Hepatic stellate cell (primary cell): ENCODE data around the gene EXD3.

Experiments
- DNase-seq: peaks from one replicate; pipeline ENCODE4 v3.0.0; 2011; ENCODE audit warnings: low spot score

Gene EXD3

DNA sequence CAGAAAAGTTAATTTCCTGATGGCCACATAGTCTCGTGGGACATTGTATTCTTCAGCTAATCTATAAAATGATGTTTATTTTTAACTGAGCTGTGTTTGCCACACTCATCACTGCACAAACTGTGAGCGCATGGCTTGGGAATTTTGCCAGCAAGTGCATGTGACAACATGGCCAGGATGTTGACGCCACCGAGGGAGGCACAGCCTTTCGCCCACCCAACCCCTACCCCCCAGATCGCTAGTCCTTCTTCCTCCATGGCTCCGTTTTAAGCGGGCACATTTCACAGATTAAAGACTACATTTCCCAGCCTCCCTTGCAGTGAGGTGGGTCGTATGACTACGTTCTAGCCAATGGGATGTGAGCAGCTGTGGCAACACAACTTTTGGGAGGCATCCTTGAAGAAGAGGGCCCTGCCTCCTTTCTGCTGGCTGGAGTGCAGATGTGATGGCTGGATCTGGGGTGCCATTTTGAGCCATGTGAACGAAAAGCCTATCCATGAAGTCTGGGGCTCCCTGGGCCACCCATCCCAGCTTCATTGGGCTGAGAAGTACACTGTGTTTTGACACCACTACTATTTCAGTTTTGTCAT is 128.8 kb downstream of the EXD3 start:
- peak; percentile 92 for DNase-seq

DNA sequence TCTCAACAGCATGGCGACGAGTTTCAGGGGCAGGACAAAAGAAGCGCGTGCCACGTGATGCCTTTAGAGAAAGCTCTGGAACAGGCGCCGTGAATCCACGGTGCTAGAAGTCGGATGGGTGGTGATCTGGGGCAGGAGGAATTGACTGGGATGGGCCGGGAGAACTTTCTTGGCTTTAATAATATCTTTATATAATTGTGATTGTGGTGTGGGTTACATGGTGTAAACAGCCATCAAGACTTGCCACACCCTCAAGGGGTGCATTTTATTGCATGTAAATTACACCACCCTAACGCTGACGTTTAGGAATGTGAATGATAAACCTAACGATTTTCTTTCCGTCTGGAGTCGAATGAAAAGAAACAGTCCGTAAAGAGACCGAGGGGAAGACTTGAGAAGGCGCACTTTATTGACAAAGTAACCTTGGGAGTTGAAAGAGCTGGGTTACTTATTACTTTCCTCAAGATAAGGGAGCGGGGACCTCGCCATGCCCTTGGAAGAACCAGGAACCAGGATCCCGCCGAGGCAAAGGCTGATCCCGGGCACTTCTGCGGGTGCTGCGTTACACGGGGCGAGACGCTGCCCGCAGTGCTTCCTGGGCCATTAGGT is 129.4 kb downstream of the EXD3 start:
- no peak for DNase-seq

DNA sequence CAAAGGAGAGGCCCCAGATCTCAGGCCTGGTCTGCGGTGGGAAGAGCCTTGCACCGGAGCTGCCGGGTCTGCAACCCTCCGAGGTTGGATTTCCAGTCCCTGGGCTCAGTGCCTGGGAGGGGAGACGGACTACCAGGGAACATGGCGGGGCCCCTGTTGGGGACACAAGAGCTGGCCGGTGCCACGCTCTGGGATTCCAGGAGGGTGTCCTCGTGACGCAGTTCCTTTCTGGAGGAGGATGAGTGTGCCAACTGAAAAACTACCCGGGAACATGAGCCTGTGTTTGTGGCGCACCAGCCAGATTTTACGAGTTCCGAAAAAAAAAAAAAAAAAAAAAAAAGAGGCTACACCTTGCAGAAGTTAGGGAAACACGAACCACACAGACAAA is 129.9 kb downstream of the EXD3 start:
- no peak for DNase-seq

DNA sequence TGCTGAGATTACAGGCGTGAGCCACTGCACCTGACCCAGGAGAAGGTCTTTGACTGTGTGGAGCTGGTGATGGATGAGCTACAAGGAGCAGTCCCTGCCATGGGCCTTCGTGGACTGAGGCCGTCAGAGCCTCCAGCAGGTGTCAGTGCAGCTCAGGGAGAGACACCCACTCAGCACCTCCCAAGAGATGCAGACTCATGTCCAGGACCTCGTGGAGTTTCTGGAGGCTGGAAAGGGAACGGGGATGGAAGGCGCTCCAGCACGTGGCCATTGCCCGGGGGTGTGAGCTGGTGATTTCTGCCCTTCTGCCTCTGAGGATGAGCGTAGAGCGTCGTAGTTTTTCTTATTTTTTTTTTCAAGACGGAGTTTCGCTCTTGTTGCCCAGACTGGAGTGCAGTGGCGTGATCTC is 136.0 kb downstream of the EXD3 start:
- DNase-seq, result peak; percentile 95

- no peak for DNase-seq
Observed at GRCh38 chr9:137281345-137282116, 141.4 kb downstream of the EXD3 start.

DNA sequence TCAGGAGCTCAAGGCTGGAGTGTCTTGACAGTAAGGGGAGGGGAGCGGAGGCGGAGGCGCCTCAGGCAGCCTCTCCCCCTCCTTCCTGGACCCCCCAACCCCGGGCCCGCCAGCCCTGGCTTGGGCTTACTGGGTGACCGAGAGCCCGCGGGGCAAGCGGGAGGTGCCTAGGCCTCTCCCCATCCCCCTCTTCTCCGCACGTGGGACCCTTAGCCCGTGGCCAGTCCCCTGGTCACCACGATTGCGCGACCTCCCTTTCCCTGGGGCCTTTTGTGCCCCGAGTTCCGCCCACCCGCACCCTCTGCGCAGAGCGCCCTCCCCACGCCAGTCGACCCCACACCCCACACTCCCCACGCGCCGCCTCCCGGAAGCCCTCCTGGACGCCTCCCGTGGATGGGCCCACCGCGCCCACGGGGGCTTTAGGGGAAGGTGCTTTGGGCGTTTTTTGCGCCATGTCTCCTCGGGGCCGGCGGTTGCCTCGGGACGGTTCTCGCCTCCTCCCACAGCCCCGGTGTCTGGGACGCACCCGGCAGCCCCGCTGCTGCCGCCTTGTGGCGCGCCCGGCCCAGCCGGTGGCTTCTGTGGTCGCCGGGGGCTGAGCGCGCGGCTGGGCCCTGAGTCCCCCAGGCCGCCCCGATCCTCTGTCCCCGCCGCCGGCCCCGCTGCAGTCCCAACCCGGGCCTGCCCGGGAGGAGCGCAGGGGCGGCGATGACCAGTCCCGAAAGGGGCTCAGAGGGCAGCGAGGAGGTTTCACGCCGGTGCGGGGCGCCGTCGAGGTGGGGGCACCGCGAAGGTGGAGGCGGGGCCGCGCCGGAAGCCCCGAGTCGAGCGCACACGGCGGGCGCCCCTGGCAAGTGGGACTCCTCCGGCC is 142.3 kb downstream of the EXD3 start:
- no peak for DNase-seq

GRCh38 chr9:137279741-137280473 is 143.1 kb downstream of the EXD3 start:
- DNase-seq, result no peak

DNA sequence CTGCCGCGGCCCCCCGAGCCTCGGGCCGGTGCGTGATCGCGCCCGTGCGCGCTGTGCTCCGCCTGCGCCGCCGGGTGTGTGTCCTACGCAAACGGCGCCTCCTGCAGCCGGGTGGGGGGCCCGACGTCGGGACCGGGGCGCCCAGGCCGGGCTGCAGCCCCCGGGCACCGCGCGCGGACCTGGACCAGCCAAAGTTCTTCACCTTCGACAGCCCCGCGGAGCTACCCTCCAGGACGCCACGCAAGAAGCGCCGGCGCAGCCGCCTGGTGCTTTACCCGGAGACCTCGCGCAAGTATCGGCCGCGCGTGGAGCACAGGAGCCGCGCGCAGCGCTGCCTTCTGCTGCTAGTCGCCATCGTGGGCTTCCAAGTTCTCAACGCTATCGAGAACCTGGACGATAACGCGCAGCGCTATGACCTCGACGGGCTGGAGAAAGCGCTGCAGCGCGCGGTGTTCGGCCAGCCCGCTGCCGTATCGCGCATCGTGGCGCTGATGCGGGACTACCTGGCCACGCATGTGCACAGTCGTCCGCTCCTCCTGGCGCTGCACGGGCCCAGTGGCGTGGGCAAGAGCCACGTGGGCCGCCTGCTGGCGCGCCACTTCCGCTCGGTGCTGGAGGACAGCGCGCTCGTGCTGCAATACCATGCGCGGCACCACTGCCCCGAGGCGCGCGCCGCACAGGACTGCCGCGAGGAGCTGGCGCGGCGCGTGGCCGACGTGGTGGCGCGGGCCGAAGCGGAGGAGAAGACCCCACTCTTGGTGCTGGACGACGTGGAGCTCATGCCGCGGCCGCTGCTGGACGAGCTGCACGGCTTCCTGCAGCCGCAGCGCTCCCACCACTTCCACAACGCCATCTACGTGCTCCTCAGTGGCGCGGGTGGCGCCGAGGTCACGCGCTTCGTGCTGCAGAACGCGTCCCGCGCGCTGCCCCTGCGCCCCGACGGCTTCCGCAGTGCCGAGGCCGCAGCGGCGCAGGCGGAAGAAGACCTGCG is 143.9 kb downstream of the EXD3 start:
- DNase-seq, result no peak

GRCh38 chr9:137278061-137278701 is 144.8 kb downstream of the EXD3 start:
- peak; percentile 48 for DNase-seq

GRCh38 chr9:137277329-137278041 is 145.5 kb downstream of the EXD3 start, which contains the start of gene TOR4A:
TSS of gene TOR4A (plus strand) at chr9:137277726. CDS start at chr9:137278690, 964 bp downstream.
- DNase-seq, result peak; percentile 94

DNA sequence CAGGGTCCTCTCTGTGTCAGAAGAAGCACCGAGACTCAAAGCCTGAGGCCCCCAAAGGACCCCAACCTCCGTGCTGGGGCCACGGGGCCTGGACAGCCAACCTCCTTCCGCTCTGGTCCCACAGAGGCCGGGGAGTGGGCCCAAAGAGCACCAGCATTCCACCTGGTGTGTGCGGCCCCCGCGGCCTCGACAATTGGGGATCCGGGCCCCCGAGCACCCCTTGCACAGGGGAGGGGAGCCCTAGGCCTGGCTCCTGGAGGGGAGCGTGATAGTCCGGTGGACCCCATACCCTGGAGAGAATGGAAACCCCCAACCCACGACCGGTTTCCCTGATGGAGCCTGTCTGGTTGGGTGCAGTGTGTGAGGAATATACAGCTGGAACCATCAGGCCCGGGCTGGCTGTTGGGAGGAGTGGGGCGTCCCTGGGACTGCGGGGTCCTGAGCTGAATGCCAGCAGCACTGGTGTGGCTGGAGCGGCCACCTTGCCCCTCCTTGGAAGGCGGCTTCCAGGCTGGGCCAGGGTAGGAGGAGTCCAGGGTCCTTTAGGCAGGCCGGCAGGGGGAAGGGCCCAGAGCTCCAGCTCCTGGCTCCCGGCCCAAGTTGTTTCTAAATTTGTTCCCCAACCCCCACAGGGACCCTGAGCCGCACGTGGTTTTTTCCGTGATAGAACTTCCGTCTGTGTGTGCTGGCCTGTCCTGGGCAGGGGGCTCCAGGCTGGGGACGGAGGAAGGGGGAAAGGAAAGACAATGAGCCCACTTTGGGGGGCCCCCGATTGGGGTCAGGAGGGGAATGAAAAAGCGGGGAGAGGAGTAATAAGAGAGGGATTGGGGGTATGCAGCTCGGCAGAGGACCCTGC is 146.3 kb downstream of the EXD3 start:
- peak; percentile 85 for DNase-seq

DNA sequence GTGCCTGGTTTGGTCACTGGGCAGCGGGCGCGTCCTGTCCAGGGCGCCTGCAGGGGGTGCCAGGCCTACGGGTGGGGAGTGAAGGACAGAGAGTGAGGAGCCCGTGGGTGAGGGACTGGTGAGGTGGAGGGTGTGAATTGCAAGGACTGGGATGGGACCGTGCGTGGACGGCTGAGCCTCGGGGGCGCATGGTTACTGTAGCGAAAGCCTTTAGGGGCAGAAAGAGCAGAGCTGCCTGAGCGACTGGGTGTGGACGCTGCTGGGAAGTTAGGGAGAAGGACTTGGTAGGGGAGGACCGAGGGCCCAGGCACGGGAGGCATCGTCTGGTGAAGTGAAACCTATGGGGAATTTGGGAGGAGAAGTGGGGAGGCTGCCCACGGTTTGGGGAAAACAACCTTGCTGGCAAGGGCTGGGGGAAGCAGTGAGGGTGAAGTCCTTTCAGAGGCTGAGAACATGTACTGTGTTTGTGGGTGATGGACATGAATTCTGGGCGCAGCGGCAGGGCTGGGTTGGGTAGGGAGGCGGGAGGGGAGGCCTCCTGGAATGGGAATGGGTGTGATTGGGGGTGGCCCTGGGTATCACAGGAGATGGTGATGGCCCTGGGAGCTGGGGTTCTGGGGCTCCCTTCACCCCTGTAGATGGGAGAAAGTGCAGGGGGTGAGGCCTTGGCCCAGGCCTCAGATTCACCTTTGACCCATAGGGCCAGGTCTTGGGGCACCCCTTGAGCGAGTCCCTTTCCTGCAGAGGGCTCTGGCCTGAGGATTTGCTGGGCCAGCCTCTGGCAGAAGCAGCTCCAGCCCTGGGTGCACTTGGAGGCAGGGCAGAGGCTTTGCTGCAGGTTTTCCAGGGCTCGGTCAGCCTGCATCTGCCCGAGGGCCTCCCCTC is 147.1 kb downstream of the EXD3 start:
- no peak for DNase-seq

DNA sequence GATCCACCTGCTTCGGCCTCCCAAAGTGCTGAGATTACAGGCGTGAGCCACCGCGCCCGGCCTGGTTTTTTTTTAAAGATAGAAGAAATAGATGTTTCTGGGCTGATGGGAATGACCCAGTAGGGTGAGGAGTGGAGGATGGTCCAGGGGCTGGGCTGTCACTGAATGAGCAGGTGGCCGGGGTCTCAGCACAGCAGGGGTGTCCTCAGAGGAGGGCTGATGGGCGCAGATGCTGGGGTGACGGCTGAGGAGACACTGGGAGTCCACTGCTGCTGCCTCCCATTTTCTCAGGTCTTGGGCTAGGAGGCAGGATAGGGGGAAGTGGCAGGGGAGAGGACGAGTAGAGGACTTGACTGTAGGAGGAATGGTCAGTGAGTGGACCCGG is 147.8 kb downstream of the EXD3 start:
- no peak for DNase-seq

DNA sequence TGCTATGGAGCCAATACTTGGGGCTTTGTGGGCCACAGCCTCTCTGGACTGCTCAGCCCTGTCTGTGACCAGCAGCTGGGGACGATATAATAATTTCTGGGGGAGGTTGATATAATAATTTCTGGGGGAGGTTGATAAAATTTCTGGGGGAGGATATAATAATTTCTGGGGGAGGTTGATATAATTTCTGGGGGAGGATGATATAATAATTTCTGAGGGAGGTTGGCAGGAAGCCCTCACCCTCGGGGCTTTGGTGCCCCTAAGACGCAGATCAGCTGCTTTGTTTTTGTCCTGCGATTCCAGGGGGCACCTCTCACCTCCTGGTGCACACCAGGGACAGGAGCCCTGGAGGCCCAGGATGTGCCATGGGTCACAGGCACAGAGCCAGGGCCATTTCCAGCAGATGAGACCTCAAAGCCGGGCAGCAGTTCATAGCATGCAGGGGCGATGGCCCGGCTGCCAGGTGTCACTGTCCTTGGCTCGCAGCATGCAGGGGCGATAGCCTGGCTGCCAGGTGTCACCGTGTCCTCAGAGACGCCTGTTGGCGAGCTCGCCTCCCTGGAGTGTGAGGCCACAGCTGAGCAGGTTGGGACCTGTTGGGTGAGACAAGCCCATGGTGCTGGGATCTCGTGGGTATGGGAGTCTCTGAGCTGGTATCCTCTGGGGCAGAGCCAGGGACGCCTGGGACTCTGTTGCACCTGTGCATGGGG is 149.2 kb downstream of the EXD3 start:
- no peak for DNase-seq

DNA sequence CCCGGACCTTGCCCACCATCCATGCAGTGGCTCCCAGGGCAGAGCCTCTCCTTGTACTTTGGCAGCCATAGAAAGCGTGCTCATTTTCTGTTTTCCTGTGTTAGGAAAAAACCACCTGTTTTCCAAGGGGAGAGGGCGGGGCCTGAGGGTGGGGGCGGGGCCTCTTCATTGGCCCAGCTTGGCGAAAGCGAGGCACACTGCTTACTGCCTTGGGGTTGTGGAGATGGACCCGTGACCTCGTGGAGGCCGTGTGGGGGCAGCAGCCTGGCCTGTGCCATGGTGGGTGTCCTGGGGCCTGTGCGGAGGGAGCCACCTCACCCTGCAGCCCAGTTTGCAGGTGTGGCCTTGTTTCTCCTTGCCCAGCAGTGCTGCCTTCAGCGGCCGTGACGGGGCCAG is 149.9 kb downstream of the EXD3 start:
- no peak for DNase-seq

- no peak for DNase-seq
Observed at GRCh38 chr9:137272241-137273094, 150.5 kb downstream of the EXD3 start.
